ENCODE results near the gene ATXN1.

The ATXN1 gene

DNA sequence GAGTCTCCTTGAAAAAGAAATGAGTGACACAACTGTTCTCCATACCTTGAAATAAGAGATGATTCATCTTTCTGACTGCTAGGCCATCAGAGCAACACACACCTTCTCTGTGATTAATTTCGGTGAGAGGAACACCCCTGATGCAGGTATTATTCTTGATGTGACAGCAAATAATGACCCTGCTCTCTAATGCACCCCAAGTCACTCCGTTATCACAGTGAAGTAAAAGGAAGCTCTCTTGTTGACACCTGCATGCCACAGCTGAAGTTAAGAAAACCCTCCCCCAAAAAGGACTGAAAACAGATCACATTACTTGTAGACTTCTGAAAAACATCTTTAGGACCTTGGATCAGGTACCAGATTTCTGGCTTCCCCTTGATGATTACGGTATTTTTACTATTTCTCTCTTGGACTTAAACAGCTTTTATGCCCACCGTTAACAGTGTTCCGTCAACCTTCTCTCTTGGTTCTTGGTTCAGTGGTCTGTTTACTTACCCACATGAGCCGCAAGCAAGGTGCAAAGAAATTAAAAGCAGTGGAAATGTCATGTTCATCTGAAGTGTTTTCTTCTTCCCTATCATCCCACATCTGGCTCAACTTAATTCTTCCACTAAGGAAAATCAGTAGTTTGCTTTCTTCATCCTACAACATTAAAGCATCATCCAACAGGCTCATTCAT is 273.1 kb downstream of the ATXN1 start:
- no peak for DNase-seq

DNA sequence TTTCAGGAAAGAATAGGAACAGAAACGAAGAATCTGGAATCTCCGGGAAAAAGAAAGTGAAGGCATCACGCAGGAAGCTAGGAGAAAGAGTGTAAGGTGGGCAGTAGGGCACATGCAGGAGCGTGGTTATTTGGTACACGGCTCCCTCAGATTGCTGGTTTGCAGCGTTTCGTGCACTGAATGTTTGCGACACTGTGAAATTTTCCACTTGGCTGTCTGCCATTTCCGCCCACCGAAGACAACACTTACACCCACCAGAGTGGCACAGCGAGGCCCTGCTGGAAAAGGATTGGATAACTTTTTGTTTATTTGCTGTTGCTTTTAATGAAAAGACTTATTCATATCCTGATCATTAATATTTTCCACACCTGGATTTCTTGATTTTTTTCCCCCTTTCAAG is 274.6 kb downstream of the ATXN1 start:
- DNase-seq = no peak

DNA sequence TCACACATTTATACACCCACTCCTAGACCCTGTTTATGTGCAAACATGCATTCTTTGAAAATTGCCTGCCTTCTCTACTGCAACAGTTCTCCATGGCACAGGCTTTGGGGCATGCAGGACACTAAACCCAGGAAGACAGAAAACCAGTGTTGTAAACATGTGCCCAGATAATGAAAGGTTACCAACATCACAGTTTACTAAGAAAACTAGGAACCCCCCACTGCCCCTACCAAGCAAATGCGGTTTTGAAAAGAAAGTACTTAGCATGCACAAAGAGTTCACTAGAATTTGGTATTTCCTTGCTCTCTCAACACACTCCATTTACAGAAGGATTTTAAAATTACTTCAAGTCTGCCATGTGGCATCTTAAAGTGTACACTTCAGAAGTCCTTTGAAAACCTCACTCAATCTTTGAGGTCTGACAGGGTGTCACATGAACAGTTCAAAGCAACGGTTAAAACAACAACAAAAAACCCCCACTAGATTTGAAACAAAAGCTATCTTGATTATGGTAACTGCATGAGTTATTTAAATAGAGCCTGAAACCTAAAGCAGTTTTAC is 277.9 kb downstream of the ATXN1 start:
- DNase-seq = no peak

DNA sequence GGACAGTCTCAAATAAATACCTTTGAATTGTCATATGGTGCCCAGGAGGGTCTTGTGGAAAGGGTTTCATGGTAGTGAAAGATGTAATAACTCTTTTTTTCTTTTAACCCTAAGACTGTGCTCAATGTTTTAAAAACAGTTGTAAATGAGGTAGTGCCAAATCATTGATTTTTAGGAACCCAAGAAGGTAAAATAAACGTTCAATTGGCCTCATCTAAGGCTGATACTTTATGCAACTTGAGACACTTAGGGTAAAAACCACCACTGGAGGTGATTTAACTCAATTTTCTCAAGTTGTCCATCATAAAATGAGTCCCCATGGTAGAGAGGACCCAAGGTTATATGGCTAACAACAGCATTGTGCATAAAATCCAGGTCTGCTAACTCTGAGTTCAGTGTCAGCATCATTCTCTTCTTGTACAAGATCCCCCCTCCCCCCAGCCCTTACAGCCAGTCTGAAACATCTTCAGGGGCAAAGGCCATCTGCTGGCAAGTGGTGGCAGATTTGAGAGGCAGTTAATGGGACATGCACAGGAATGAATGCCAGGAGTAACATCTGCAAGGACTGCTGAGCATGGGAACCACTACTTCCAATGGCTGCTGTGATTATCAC is 278.5 kb downstream of the ATXN1 start:
- DNase-seq = peak; percentile 11

DNA sequence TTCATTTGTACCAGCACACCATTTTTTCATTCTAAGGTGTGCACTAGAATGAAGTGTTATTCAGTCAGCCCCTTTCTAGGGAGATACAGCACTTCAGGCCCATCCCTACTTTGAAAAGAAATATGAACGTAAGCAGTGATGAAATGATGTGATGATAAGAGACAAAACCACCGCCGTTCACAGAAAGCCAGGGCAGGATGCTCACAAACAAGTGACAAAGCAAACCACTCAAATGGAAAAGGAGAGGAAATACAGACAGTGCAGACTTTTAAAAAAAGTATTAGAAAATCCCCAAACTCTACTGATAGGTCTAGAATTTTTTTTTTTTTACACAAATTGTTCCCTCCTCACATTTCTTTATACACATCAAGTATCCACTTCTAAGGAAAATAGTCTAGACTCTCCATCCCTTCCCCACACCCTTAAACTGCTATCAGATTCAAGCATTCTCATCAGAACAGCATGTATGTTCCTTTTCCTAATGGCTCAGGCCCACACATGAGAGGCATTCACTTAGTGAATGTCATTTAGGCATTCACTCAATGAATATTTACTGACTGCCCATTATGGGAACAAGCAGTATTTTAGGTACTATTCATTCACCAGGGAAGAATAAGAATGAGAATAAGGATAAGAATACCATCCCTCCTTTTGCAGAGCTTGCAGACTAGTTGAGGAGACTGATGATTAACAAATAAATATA is 279.4 kb downstream of the ATXN1 start:
- DNase-seq = no peak

DNA sequence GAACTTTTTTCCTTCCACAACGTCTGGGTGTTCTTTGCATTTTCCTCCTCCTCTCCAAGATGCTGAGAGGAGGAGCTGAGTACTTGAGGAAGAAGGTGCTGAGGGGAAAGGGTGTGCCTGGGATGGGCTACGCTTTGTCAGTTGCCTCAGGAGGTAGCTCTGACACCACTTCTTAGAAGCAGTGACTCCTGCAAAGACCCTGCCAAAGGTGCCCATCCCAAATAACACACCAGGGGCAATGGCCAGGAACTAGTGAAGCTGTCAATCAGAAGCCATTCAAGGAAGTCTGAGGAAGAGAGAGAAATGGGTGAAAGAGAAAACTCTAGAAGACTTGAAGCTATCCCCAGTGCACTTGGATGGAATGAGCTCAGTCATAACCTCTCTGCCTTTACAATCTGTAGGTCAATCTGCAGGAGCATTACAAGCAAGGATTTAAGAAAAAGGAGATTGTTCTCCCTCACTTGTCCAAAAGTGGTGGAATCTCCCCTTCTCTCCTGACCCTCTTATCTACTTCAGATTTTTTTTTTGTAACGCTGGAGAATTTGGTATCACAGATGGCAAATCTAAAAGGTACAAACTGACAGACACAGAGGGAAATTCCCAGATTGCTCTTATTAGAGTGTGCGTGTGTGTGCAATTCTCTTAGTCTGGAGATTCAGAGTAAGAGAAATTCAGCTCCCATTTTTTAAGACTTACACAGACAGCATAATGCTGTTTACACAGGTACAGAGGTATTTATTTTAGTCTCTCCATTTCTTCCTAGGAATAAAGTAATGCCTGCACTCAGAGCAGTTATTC is 280.3 kb downstream of the ATXN1 start:
- no peak for DNase-seq

DNA sequence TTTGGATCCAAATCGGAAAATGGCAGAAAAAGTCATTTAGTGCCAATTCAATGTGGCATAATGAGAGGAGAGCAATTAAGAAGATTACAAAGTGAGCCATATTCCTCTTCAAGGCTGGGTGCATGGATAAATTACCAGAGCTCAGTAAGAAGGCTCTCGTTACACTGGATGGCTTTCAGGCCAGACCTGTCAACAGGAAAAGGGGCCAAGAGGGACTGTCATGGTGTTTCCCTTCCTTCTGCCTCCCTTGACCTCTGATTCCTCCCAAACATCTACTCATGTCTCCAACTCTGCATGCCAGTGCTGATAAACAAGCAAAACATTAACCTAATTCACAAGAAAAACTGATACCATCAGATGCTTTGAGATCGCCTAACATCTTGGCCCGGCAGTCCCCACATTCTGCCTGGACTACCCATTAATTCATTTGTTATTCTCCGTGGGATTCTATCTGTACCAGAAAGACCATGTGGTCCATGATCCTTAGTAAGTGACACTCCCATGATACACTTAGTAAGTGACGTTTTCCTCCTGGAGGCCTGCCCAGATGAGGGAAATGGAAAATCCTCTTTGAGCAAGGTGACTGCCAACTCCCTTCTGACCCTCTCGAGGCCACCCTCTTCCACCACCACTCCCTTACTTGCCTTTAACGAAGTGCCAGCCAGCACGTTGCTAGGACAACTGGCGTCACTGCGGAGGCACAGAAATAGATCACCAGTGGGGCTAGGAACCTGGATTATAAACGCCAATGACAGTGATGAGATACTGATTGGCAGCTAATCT is 283.7 kb downstream of the ATXN1 start:
- DNase-seq = no peak

DNA sequence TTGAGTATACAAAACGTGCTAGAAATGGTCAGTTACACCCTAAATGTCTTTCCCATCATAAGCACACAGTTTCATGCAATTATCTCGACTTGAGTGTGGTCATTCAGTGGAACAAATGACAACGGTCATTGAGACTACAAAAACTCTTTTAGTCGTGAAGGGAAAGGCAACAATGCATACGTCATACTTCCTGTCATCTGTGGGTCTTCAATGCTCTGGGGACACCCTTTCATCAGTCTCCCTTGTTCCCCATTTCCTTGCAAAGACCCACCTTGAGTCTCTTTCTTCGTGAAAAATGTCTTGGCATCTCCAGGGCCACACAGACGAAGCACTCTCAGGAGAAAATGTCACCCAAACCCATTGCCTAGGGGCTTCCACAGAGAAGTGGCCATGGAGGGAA is 284.4 kb downstream of the ATXN1 start:
- DNase-seq = no peak

DNA sequence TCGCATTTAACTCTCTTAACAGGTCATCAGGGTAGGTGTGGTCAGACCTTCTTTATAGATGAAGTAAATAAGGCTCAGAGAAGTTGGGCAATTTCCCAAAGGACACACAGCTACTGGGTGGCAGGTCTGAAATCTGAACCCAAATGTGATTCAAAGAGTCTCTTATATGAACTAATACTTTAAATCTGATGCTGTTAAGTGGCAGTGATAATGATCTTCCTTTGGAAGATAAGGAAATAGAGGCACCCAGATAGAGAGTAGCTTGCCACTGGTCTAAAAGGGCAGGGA is 285.8 kb downstream of the ATXN1 start:
- DNase-seq = no peak

DNA sequence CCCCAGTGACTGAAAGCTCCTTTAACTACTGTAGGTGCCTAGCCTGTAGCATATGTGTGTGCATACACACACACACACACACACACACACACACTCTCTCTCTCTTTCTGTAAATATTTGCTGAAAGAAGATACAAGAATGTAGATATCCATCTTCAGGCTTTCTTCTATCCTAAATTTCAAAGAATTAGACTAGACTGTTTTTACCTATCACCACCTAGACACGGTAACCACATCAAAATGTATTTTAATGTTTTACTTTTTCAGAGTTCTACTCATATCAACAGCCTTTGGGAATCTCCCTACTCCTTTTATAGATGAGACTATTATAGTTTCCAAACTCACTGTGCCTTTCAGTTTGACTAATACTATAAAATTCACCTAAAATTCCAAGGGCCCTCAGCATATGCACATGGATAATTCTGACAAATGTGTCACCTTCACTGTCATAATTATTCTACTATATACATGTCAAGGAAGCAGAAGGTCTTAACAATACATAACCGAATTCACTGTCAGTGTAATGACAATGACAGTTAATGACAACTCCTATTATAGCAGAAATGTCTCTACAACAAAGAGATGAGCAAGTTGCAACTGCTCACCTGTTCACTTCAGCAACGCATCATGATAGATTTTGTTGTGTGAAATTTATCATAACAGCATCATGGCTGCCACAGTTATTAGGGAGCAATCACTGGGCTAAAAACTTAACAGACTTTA is 286.3 kb downstream of the ATXN1 start:
- no peak for DNase-seq

DNA sequence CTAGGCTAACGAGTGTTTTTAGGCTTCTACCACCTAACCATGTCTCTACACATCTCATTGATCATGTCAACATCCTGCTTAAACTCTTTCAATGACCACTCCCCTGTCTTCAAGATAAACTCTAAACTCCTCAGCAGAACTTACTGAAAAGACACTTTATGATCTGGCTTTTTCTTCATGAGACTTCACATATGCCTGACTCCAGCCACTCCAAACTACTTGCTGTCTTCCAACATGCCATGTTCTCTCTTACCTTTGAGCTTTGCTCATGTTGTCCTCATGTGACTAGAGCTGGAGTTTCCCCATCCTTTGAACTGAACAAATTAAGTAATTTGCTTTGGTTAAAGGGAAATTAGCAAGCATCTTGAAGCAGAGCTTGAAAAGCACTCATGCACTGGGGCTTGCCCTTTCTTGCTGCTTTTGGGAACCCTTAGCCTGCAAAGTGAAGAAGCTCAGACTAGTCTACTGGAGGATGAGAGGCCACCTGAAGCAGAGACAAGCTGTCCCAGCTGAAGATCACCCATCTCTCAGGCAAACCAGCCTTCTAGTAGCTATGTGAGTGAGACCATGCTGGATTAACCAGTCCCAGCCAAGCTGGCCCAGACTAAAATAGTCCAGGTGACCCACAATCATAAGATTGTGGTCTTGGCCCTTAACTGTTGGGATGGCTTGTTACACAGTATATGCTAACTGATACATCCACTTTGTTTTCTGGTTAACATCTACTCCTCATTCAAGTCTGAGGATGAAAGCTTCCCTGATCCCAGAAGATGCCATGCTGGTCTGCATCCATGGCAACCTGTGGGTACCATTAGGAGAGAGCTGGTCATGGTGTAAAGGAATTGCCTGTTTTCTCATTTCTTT is 287.1 kb downstream of the ATXN1 start:
- DNase-seq = no peak

DNA sequence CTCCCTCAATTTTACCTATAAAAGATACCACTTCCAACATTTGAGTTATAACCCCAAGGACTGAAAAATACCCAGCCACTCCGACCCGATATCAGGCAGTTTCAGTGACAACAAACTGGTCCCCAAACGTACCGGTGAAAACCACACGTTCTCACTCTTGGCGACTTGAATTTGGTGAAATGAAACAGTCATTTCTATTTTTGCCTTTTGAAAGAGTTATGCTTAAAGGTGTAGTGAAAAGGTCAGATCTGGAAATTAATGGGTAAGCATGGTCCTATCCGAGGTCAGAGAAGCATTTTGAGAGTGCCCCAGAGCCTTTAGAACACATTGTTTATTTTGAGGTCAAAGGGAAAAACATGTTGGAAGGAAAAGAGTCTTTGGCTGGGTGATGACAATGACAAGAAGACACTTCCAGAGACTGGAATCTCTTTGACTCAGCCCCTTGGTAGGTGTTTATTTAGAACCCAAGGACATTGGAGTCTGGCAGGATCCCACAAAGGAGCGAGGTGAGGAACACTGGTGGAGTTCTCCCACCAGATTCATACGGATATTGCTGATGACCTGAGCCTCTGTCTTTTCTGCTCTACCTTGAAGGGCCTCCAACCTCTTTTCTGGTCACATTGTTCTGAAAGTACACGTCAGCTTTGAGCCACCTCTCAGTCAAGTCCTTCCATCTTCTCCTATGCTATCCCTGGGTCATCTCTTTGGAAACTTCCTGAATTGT is 287.9 kb downstream of the ATXN1 start:
- DNase-seq = no peak

DNA sequence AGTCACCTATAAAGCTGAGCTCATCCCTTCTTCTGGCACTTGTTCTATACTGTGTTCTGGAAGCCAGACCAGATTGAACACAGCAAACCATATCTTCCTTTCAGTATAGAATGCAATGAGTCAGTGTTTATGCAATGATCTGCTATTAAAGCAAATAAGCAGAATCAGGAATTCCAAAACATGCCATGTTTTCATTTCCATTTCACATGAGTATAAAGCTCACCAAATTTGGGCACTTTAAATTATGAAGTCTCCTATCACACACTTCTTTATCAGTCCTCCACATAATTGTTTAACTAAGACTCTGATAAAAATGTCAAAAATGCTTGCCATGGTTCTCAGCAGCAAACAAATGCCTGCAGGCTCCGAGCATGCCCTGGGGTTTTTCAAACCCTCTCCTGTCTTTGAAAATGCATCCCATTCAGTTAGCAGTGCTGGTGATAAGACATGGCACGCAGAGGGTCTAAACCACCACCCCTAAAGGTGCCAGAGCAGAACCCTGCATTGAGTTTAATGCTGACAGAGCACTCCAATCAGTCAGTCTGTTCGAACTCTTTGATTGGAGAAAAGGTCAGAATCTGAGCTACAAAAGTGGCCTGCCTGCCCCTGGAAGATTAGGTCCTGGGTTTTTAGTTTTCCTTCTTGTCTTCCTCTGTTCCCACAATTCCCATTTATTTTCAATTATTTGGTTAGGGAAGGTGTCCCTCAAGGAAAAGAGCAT is 288.8 kb downstream of the ATXN1 start:
- no peak for DNase-seq

DNA sequence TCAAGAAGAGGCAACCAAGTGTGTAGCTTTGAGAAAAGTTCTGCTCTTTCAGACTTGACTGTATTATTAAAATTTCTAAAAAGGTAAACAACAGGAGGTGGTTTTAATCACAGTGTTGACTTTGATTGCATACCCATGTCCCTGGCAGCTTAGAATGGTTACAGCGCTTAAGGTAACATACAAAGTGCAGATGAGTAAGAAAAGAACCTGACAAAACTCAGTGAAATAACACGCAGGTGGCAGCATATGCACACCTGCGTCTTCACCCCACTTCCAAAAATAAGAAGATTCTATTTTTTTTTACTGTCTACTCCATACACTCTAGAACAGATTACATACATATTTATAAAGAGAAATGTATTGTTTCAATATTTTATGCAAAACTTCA is 289.4 kb downstream of the ATXN1 start:
- DNase-seq = no peak

DNA sequence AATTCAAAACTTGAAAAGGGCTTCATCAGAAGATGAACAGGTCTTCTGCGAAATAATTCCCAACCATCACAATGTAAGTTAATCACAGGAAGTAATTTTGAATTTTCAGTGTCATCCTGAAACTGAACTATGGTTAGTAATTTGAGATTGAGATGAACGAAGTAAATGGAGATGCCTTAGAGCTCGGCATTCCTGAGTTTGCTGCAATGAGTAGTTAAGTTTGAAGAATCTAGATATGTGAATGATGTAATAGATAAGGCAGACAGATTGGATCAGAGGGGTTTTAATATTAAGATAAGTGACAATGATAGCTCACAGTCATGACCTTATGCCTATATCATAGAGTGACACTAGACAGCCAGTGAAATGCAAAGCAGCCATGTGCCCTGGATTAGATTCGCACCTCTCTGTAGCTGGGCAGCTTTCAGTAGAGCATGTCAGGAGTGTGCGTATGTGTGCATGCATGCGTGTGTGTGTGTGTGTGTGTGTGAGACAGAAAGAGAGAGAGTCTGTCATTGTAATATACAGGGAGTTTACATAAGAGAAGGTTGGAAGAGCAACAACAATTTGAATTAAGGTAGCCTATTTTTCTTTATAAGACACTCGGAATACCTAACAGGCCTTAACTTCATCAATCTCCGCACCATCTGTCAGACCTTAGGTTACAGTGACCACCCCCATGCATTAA is 289.9 kb downstream of the ATXN1 start:
- peak; percentile 76 for DNase-seq

DNA sequence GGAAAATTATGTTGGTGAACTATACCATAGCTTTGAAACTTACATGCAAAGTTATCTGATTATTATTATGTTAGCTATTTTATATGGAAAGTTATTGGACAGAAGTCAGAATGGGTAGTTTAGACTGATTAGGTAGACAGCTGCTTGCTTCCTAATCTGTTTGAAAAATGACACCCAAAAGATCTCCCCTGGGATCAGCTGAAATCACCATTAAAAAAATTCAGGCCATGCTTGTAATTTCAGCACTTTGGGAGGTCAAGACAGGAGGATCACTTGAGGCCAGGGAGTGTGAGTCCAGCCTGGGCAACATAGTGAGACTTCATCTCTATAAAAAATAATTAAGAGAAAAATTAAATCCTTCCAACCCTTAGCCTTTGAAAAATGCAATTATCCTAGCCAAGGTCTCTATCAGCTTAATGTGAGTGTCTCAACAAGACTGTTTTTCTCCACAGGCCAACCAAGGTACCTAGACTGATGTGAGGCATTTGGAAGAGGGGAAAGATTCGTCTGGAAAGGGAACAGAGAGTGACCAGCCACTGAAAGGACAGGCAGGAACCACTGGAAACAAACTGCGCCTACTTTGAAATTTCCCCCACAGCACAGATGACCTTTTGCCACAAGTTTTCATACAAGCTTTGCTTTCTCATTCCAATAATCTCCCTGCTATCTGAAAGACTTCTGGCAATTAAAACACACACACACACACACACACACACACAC is 290.6 kb downstream of the ATXN1 start:
- DNase-seq = peak; percentile 57

DNA sequence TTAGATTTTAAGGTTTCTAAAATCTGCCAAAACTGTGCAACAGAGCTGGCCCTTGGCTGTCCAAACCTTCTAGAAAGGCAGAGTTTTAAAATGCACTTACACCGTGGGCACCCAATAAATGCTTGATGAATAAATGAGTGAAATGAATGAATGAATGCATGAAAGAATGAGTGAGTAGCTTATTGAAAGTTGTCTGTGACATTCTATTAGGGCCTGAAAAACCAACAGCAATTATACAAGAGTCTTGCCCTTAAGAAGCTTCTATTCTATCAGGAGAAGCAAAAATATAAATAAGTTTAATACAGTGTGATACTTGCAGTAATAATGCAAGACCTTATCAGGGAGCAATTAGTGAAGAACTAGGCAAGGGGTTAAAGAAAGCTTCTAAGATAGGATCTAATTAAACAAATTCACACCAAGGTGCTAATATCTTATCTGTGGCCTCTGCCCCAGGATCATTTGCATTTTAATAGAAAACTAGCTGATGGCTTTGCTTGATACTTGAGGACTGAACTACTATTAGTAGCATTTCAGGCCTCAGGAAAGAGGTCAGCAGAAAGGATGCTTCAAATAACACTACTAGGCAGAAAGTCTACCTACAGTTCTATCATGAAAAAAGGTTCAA is 292.2 kb downstream of the ATXN1 start:
- no peak for DNase-seq

All from DMS 273 treated with DMSO at 0.1 percent for 48 hours (cell line).